Nephron progenitor cell (in vitro differentiated cells): ENCODE data around the gene GFRAL.

Experiments
- DNase-seq: peaks from one replicate; pipeline ENCODE4 v3.0.0; 2021
- H3K27ac Mint-ChIP-seq: 2 replicates; pipeline ENCODE4 v1.8.0; 2021; ENCODE audit warnings: mild to moderate bottlenecking, moderate library complexity, mixed read lengths
- H3K27me3 Mint-ChIP-seq: 2 replicates; pipeline ENCODE4 v1.8.0; 2021; ENCODE audit warnings: mild to moderate bottlenecking, low read depth, mixed read lengths; ENCODE audit not compliant: poor library complexity
- H3K36me3 Mint-ChIP-seq: 2 replicates; pipeline ENCODE4 v1.8.0; 2021; ENCODE audit warnings: low read depth, mixed read lengths
- H3K4me1 Mint-ChIP-seq: 2 replicates; pipeline ENCODE4 v1.8.0; 2021; ENCODE audit warnings: mixed read lengths
- H3K4me3 Mint-ChIP-seq: 2 replicates; pipeline ENCODE4 v1.8.0; 2021; ENCODE audit warnings: mild to moderate bottlenecking, moderate library complexity, mixed read lengths
- H3K9me3 Mint-ChIP-seq: 2 replicates; pipeline ENCODE4 v1.8.0; 2021; ENCODE audit warnings: mild to moderate bottlenecking, moderate library complexity, mixed read lengths
- TF ChIP-seq, protein P1 (sequence below): fragments of 200-600 bp; sonication (generic); IDR thresholded peaks from 2 replicates; pipeline ENCODE4 v1.5.0; 2021; ENCODE audit warnings: antibody characterized with exemption

The GFRAL gene

GRCh38 chr6:55399351-55399750, 72.1 kb downstream of the GFRAL start:
- no peaks in the 10 kb centered on the region for H3K36me3 Mint-ChIP-seq
- no peak overlapping the region for H3K27ac Mint-ChIP-seq
- no peaks in the 10 kb centered on the region for H3K4me1 Mint-ChIP-seq
- DNase-seq, result no peak
- no peaks in the 10 kb centered on the region for H3K9me3 Mint-ChIP-seq
- no peaks in the 10 kb centered on the region for H3K27me3 Mint-ChIP-seq
- TF ChIP-seq, protein P1, sequence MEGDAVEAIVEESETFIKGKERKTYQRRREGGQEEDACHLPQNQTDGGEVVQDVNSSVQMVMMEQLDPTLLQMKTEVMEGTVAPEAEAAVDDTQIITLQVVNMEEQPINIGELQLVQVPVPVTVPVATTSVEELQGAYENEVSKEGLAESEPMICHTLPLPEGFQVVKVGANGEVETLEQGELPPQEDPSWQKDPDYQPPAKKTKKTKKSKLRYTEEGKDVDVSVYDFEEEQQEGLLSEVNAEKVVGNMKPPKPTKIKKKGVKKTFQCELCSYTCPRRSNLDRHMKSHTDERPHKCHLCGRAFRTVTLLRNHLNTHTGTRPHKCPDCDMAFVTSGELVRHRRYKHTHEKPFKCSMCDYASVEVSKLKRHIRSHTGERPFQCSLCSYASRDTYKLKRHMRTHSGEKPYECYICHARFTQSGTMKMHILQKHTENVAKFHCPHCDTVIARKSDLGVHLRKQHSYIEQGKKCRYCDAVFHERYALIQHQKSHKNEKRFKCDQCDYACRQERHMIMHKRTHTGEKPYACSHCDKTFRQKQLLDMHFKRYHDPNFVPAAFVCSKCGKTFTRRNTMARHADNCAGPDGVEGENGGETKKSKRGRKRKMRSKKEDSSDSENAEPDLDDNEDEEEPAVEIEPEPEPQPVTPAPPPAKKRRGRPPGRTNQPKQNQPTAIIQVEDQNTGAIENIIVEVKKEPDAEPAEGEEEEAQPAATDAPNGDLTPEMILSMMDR, result no peak
- no peak overlapping the region for H3K4me3 Mint-ChIP-seq

GRCh38 chr6:55405474-55406235, 78.4 kb downstream of the GFRAL start:
- Mint-ChIP-seq H3K9me3 (peaks cover 4% of the 10 kb centered on the region), H3K27me3 (peaks cover 3% of the 10 kb centered on the region), H3K4me3 (no peak overlapping the region), H3K4me1 (no peaks in the 10 kb centered on the region), H3K36me3 (no peaks in the 10 kb centered on the region), H3K27ac (no peak overlapping the region)
- no peak for DNase-seq
- TF ChIP-seq, protein P1, result no peak

DNA sequence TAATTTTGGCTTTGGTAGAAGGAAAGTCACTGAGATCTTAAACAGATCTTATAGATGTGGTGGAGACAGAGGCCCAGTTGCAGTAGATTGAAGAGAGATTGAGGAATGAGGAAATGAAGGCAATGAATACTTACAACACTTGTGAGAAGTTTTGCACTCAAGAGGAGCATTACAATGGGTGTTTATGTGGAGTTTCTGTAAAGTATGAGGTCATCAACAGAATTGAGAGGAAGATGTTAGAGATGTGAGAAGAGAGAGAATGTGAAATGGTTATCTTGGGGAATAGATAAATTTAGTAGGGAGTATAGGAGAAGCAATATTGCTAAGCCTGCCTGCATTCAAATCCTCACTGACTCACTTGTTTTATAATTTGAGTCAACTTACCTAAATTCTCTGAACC, 83.4 kb downstream of the GFRAL start:
- Mint-ChIP-seq H3K4me1 (no peaks in the 10 kb centered on the region), H3K4me3 (no peak overlapping the region), H3K27me3 (no peaks in the 10 kb centered on the region), H3K36me3 (no peaks in the 10 kb centered on the region), H3K9me3 (peaks cover 4% of the 10 kb centered on the region), H3K27ac (no peak overlapping the region)
- no peak for DNase-seq
- TF ChIP-seq, protein P1, result no peak

GRCh38 chr6:55423933-55424332, 96.7 kb downstream of the GFRAL start:
- H3K4me3 Mint-ChIP-seq, result no peak overlapping the region
- DNase-seq, result no peak
- TF ChIP-seq, protein P1, result no peak
- H3K36me3 Mint-ChIP-seq, result no peaks in the 10 kb centered on the region
- H3K27ac Mint-ChIP-seq, result no peak overlapping the region
- H3K27me3 Mint-ChIP-seq, result no peaks in the 10 kb centered on the region
- H3K4me1 Mint-ChIP-seq, result no peaks in the 10 kb centered on the region
- H3K9me3 Mint-ChIP-seq, result no peaks in the 10 kb centered on the region

DNA sequence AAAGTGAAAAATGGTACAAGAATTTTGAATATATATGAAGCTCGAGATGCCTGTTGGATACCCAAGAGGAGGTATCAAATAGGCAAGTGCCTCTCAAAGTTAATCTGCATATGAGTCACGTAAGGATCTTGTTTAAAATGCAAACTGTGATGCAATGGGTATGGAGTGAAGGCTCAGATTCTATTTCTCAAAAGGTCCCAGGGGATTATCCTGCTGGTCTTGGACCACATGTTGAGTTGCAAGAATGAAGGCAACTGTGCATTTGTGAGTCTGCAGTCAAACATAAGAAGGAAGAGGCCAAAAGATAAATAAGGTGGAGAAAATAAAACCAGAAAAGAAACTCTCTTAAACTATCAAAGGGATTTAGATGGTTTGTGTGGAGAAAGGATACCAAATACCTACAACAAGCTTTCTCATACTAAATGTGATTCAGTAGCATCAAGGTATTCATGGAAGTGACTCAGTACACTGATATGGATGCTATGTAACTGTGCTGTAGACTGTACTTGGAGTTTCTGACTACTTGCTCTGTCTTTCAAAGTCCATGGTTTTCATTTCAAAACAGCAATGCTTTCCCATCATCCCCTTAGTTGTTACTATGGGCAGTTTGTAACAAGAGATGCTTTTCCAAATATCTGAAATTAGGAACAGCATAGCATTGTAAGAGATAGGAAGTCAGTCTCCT, 106.3 kb downstream of the GFRAL start:
- Mint-ChIP-seq H3K9me3 (no peaks in the 10 kb centered on the region), H3K27me3 (no peaks in the 10 kb centered on the region), H3K4me1 (no peaks in the 10 kb centered on the region), H3K27ac (no peak overlapping the region), H3K4me3 (no peak overlapping the region), H3K36me3 (no peaks in the 10 kb centered on the region)
- DNase-seq, result no peak
- TF ChIP-seq, protein P1, result no peak
